HG03064 (cell line): ENCODE measurements around the gene SLC25A25.
"Not testable (repeated sequence)": the region's sequence is repeated elsewhere in the genome, so short reads cannot be mapped to it uniquely, and the experiment has no call there.

Source experiments
- ATAC-seq: cut with Tn5 transposase; IDR thresholded peaks from one replicate; pipeline ENCODE4 v1.9.1; 2021; ENCODE audit warnings: low read depth; ENCODE audit not compliant: unreplicated experiment

The SLC25A25 gene

GRCh38 chr9:128108269-128109049 is 40.4 kb downstream of the SLC25A25 start:
- no peak for ATAC-seq

GRCh38 chr9:128109050-128109709 is 41.1 kb downstream of the SLC25A25 start:
- no peak for ATAC-seq

- not testable (repeated sequence) for ATAC-seq
Observed at GRCh38 chr9:128111726-128112125, 43.7 kb downstream of the SLC25A25 start.

GRCh38 chr9:128113526-128114325 is 45.7 kb downstream of the SLC25A25 start:
- no peak for ATAC-seq

- ATAC-seq: no peak
Observed at GRCh38 chr9:128114326-128115186, 46.5 kb downstream of the SLC25A25 start.

- no peak for ATAC-seq
Observed at GRCh38 chr9:128115187-128116103, 47.4 kb downstream of the SLC25A25 start.

GRCh38 chr9:128116104-128117083 is 48.4 kb downstream of the SLC25A25 start:
- ATAC-seq: no peak

- no peak for ATAC-seq
Observed at GRCh38 chr9:128117613-128118471, 49.8 kb downstream of the SLC25A25 start.

GRCh38 chr9:128118472-128118857 is 50.4 kb downstream of the SLC25A25 start:
- ATAC-seq: no peak

GRCh38 chr9:128118971-128119665 is 51.1 kb downstream of the SLC25A25 start:
- ATAC-seq: no peak

- no peak for ATAC-seq
Observed at GRCh38 chr9:128120061-128120740, 52.2 kb downstream of the SLC25A25 start.

GRCh38 chr9:128120741-128121465 is 52.9 kb downstream of the SLC25A25 start:
- ATAC-seq: no peak

- ATAC-seq: no peak
Observed at GRCh38 chr9:128121466-128121810, 53.4 kb downstream of the SLC25A25 start.

- ATAC-seq: no peak
Observed at GRCh38 chr9:128121924-128122808, 54.1 kb downstream of the SLC25A25 start.

- ATAC-seq: no peak
Observed at GRCh38 chr9:128122809-128123175, 54.8 kb downstream of the SLC25A25 start.
